Mesendoderm (in vitro differentiated cells): ENCODE results near the gene HMX3.
A peak's percentile ranks its signal among the peaks of the same experiment; 100 is the strongest.

Experiments
- DNase-seq: peaks from one replicate; pipeline ENCODE4 v3.0.0; 2013
- H2AK5ac ChIP-seq: 2 replicates; pipeline ENCODE4 v1.6.1; 2013; ENCODE audit warnings: low read length, inconsistent platforms
- H2BK120ac ChIP-seq: 2 replicates; pipeline ENCODE4 v1.6.1; 2013; ENCODE audit warnings: low read depth, mild to moderate bottlenecking, low read length, moderate library complexity, mixed read lengths
- H2BK15ac ChIP-seq: replicated peaks from 2 replicates; pipeline ENCODE4 v1.6.1; 2013; ENCODE audit warnings: low read depth, mild to moderate bottlenecking, moderate library complexity
- H2BK5ac ChIP-seq: 2 replicates; pipeline ENCODE4 v1.6.1; 2013; ENCODE audit warnings: low read length, inconsistent platforms
- H3K18ac ChIP-seq: 2 replicates; pipeline ENCODE4 v1.6.1; 2013; ENCODE audit warnings: mild to moderate bottlenecking, low read length, mixed read lengths
- H3K23ac ChIP-seq: one replicate; pipeline ENCODE4 v1.6.1; 2013; ENCODE audit warnings: low read length
- H3K27ac ChIP-seq: 2 replicates; pipeline ENCODE4 v1.5.1; 2013; ENCODE audit warnings: low read depth, mild to moderate bottlenecking, inconsistent platforms, low read length, moderate library complexity
- H3K27me3 ChIP-seq: 2 replicates; pipeline ENCODE4 v1.6.1; 2013; ENCODE audit warnings: low read length, control low read depth, mild to moderate bottlenecking, inconsistent platforms; ENCODE audit not compliant: insufficient read depth, poor library complexity
- H3K36me3 ChIP-seq: 2 replicates; pipeline ENCODE4 v1.6.1; 2013; ENCODE audit warnings: low read length, inconsistent platforms; ENCODE audit not compliant: control insufficient read depth, insufficient read depth
- H3K4ac ChIP-seq: one replicate; pipeline ENCODE4 v1.6.1; 2013; ENCODE audit warnings: low read depth, mild to moderate bottlenecking, low read length, moderate library complexity
- H3K4me1 ChIP-seq: 2 replicates; pipeline ENCODE4 v1.6.1; 2013; ENCODE audit warnings: low read depth, low read length, inconsistent platforms; ENCODE audit not compliant: control insufficient read depth
- H3K4me2 ChIP-seq: 2 replicates; pipeline ENCODE4 v1.6.1; 2013; ENCODE audit warnings: low read length
- H3K4me3 ChIP-seq: 2 replicates; pipeline ENCODE4 v1.5.1; 2013; ENCODE audit warnings: mild to moderate bottlenecking, low read length
- H3K56ac ChIP-seq: one replicate; pipeline ENCODE4 v1.6.1; 2013; ENCODE audit warnings: low read length
- H3K79me1 ChIP-seq: 2 replicates; pipeline ENCODE4 v1.6.1; 2013; ENCODE audit warnings: low read length, inconsistent platforms
- H3K79me2 ChIP-seq: 2 replicates; pipeline ENCODE4 v1.6.1; 2013; ENCODE audit warnings: mild to moderate bottlenecking, low read length; ENCODE audit not compliant: control insufficient read depth, insufficient read depth
- H3K9ac ChIP-seq: 2 replicates; pipeline ENCODE4 v1.6.1; 2013; ENCODE audit warnings: low read length, inconsistent platforms
- H4K5ac ChIP-seq: one replicate; pipeline ENCODE4 v1.6.1; 2013; ENCODE audit warnings: low read length
- H4K8ac ChIP-seq: one replicate; pipeline ENCODE4 v1.6.1; 2013; ENCODE audit warnings: low read depth, mild to moderate bottlenecking, control low read depth, low read length, moderate library complexity
- WGBS: extraction: QIAGEN DNeasy Blood & Tissue Kit; methylation state at CpG from one replicate; pipeline ENCODE4 v1.1.7; 2013; ENCODE audit warnings: low lambda C conversion rate, missing lambda C conversion rate; ENCODE audit not compliant: insufficient coverage; ENCODE audit errors: extremely low coverage; 5-methylcytosine and 5-hydroxymethylcytosine counted together

HMX3 gene

GRCh38 chr10:123136221-123136805 is 543 bp downstream of the HMX3 start:
- H3K79me2 ChIP-seq = no peaks in the 10 kb centered on the region
- H3K56ac ChIP-seq = peak overlapping the region; percentile 5
- peaks cover 59% of the 10 kb centered on the region for H3K27me3 ChIP-seq
- DNase-seq = no peak
- no peaks in the 10 kb centered on the region for H3K36me3 ChIP-seq
- no CpG with 5 or more reads among the region's 59 CpGs for WGBS
- H3K4me3 ChIP-seq = no peak overlapping the region
- H3K23ac ChIP-seq = no peak overlapping the region
- no peak overlapping the region for H3K4ac ChIP-seq
- H4K8ac ChIP-seq = no peak overlapping the region
- peak overlapping the region; percentile 64 for H3K4me2 ChIP-seq
- no peak overlapping the region for H3K27ac ChIP-seq
- no peak overlapping the region for H2BK15ac ChIP-seq
- no peak overlapping the region for H2BK120ac ChIP-seq
- no peak overlapping the region for H2AK5ac ChIP-seq
- no peak overlapping the region for H2BK5ac ChIP-seq
- no peak overlapping the region for H3K9ac ChIP-seq
- no peaks in the 10 kb centered on the region for H3K79me1 ChIP-seq
- no peak overlapping the region for H4K5ac ChIP-seq
- peaks cover 7% of the 10 kb centered on the region for H3K4me1 ChIP-seq
- no peak overlapping the region for H3K18ac ChIP-seq

- no peak overlapping the region for H2BK5ac ChIP-seq
- H3K56ac ChIP-seq = peak overlapping the region; percentile 66
- H2BK15ac ChIP-seq = no peak overlapping the region
- no peaks in the 10 kb centered on the region for H3K79me1 ChIP-seq
- no peak overlapping the region for H3K4ac ChIP-seq
- peak overlapping the region; percentile 35 for H3K9ac ChIP-seq
- H3K4me2 ChIP-seq = peak overlapping the region; percentile 64
- no peaks in the 10 kb centered on the region for H3K79me2 ChIP-seq
- H4K8ac ChIP-seq = no peak overlapping the region
- H3K27me3 ChIP-seq = peaks cover 60% of the 10 kb centered on the region
- H4K5ac ChIP-seq = no peak overlapping the region
- peaks cover 7% of the 10 kb centered on the region for H3K4me1 ChIP-seq
- peak; percentile 84 for DNase-seq
- no peaks in the 10 kb centered on the region for H3K36me3 ChIP-seq
- H2BK120ac ChIP-seq = no peak overlapping the region
- peak overlapping the region; percentile 10 for H3K4me3 ChIP-seq
- no CpG with 5 or more reads among the region's 83 CpGs for WGBS
- no peak overlapping the region for H2AK5ac ChIP-seq
- no peak overlapping the region for H3K27ac ChIP-seq
- H3K23ac ChIP-seq = no peak overlapping the region
- H3K18ac ChIP-seq = no peak overlapping the region
Measured at GRCh38 chr10:123136806-123137642, 1.3 kb downstream of the HMX3 start.

- H4K8ac ChIP-seq = no peak overlapping the region
- H3K4me3 ChIP-seq = no peak overlapping the region
- no peak overlapping the region for H3K27ac ChIP-seq
- H3K79me2 ChIP-seq = no peaks in the 10 kb centered on the region
- H2BK15ac ChIP-seq = no peak overlapping the region
- H3K36me3 ChIP-seq = no peaks in the 10 kb centered on the region
- no peak overlapping the region for H3K4me2 ChIP-seq
- H2AK5ac ChIP-seq = no peak overlapping the region
- H2BK120ac ChIP-seq = no peak overlapping the region
- no peak overlapping the region for H3K9ac ChIP-seq
- no peak overlapping the region for H3K18ac ChIP-seq
- no peak overlapping the region for H4K5ac ChIP-seq
- no peak overlapping the region for H2BK5ac ChIP-seq
- no CpG with 5 or more reads among the region's 7 CpGs for WGBS
- no peak overlapping the region for H3K23ac ChIP-seq
- H3K27me3 ChIP-seq = peaks cover 72% of the 10 kb centered on the region
- H3K4ac ChIP-seq = no peak overlapping the region
- no peak for DNase-seq
- no peak overlapping the region for H3K56ac ChIP-seq
- no peaks in the 10 kb centered on the region for H3K79me1 ChIP-seq
- no peaks in the 10 kb centered on the region for H3K4me1 ChIP-seq
Measured at GRCh38 chr10:123139165-123139520, 3.4 kb downstream of the HMX3 start.

GRCh38 chr10:123139521-123140163 is 3.9 kb downstream of the HMX3 start:
- peak; percentile 89 for DNase-seq

GRCh38 chr10:123140164-123140982 is 4.6 kb downstream of the HMX3 start:
- Histone ChIP-seq H2BK15ac (no peak overlapping the region), H2BK5ac (no peak overlapping the region), H3K4ac (no peak overlapping the region), H3K79me2 (no peaks in the 10 kb centered on the region), H4K5ac (no peak overlapping the region), H2BK120ac (no peak overlapping the region), H3K79me1 (no peaks in the 10 kb centered on the region), H2AK5ac (no peak overlapping the region), H4K8ac (no peak overlapping the region), H3K4me2 (peak overlapping the region; percentile 45), H3K27me3 (peaks cover 71% of the 10 kb centered on the region), H3K4me1 (no peaks in the 10 kb centered on the region), H3K18ac (no peak overlapping the region), H3K27ac (no peak overlapping the region), H3K23ac (no peak overlapping the region), H3K4me3 (no peak overlapping the region), H3K56ac (no peak overlapping the region), H3K36me3 (no peaks in the 10 kb centered on the region), H3K9ac (no peak overlapping the region)
- peak; percentile 37 for DNase-seq
- no CpG with 5 or more reads among the region's 43 CpGs for WGBS

More at GRCh38 chr10:123139521-123140163, 3.9 kb downstream of the HMX3 start:
- no peak overlapping the region for H4K8ac ChIP-seq
- H2BK120ac ChIP-seq = no peak overlapping the region
- H3K9ac ChIP-seq = no peak overlapping the region
- no CpG with 5 or more reads among the region's 32 CpGs for WGBS
- no peaks in the 10 kb centered on the region for H3K79me1 ChIP-seq
- no peaks in the 10 kb centered on the region for H3K4me1 ChIP-seq
- no peaks in the 10 kb centered on the region for H3K36me3 ChIP-seq
- no peak overlapping the region for H4K5ac ChIP-seq
- no peak overlapping the region for H3K4me3 ChIP-seq
- no peak overlapping the region for H3K56ac ChIP-seq
- no peak overlapping the region for H2BK15ac ChIP-seq
- H3K23ac ChIP-seq = no peak overlapping the region
- H3K79me2 ChIP-seq = no peaks in the 10 kb centered on the region
- H3K27me3 ChIP-seq = peaks cover 72% of the 10 kb centered on the region
- no peak overlapping the region for H3K4ac ChIP-seq
- H3K27ac ChIP-seq = no peak overlapping the region
- no peak overlapping the region for H2BK5ac ChIP-seq
- H2AK5ac ChIP-seq = no peak overlapping the region
- H3K4me2 ChIP-seq = peak overlapping the region; percentile 45
- H3K18ac ChIP-seq = no peak overlapping the region
